Caki2 (cell line): ENCODE measurements around the gene STRIP1. TPM values are rescaled to one million over a fixed set of nuclear protein-coding genes. Genes with fewer than 3 reads are reported as not detected.

ENCODE experiments used
- total RNA-seq: library from RNA; depleted of rRNA; stranded (reverse); fragments of >200 nt; shearing (Covaris generic); gene quantifications from 2 replicates; pipeline ENCODE4 v1.2.3, GENCODE V29; 2014; ENCODE audit warnings: low replicate concordance; rRNA removed

STRIP1 gene
- total RNA-seq, 1 experiment from 2014 or later, result 16.5 TPM

Other genes starting within 250 kb of the STRIP1 start
- gene CSF1, start 123.8 kb upstream of the STRIP1 start, total RNA-seq, result 13.8 and 42.1 TPM in 2 replicates
- gene AHCYL1, start 49.9 kb upstream of the STRIP1 start, total RNA-seq, result 18.3 and 26.3 TPM in 2 replicates
- not detected in 2 replicates for gene ALX3, start 36.0 kb downstream of the STRIP1 start, total RNA-seq
- gene UBL4B, start 77.8 kb downstream of the STRIP1 start, total RNA-seq, result not detected in 2 replicates
- gene SLC6A17, start 115.9 kb downstream of the STRIP1 start, total RNA-seq, result 1.3 and 3.2 TPM in 2 replicates
- 1.1 and 4.9 TPM in 2 replicates for gene KCNC4, start 175.7 kb downstream of the STRIP1 start, total RNA-seq